Activated T-helper 9 cell treated with anti-CD3 and anti-CD28 coated beads, Interleukin-2, amount 50 U/mL, for 16 hours (primary cell): ENCODE data around the gene ZMYM4.
"Not testable (repeated sequence)": the region's sequence is repeated elsewhere in the genome, so short reads cannot be mapped to it uniquely, and the experiment has no call there.

ENCODE experiments used
- DNase-seq: peaks from one replicate; pipeline ENCODE4 v3.0.0-alpha.2; 2020; ENCODE audit warnings: low read depth

ZMYM4 gene

GRCh38 chr1:35454176-35454575 is 185.7 kb downstream of the ZMYM4 start:
- DNase-seq = no peak

GRCh38 chr1:35454616-35455015 is 186.1 kb downstream of the ZMYM4 start:
- DNase-seq = no peak

- no peak for DNase-seq
Observed at GRCh38 chr1:35460796-35461195, 192.3 kb downstream of the ZMYM4 start.

DNA sequence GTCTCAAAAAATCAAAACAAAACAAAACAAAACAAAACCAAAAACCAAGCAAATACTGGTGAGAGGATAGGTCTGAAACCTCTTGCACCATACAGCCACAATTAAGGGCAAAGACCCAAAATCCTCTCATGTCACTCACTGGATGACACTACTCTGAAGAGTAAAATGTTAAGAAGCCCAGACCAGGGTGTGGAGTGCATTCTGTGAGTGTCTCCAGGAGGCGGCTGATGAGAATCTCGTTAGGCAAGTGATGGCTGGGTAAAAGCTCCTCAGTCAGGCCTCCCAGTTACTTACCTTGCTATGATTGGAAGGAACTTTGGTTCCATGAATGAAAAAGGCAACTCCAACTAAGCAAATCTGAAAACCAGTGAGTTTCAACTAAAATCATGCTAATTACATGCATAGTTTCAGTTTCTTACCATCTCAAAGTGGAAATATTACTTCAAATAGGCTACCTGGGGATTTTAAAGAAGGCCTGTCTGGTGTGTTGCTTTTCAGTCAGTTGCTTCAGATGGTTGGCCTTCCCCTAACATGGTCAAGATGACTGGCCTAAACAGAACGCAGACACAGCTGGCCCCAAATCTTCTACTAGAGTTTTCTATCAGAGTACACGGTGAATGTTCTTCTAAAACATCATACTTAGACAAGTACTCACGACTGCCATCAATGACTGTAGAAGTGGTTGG is 193.6 kb downstream of the ZMYM4 start:
- no peak for DNase-seq

DNA sequence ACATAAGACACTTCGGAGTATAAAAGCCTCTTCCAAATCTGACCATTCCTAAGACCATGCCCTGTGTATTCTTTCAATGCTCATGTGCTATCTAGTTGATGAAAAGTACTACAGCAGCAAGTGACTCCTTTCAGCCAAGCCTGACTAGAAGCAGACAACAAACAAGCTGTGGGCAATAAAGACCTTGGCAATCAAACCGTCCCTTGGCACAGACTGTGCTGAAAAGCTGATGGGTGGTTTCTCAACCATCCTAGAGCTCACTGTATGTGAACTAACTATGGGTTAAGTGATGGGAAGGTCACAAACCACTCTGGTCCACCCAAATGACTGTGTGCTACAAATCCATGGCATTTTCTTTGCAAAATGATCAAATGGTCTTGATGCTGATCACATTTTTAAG is 194.7 kb downstream of the ZMYM4 start:
- no peak for DNase-seq

DNA sequence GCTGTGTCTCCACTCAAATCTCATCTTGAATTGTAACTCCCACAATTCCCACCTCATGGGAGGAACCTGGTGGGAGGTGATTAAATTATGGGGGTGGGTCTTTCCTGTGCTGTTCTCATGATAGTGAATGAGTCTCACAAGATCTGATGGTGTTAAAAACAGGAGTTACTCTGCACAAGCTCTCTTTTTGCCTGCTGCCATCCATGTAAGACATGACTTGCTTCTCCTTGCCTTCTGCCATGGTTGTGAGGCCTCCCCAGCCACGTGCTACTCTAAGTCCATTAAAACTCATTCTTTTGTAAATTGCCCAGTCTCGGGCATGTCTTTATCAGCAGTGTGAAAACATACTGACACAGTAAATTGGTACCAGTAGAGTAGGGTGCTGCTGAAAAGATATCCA is 195.2 kb downstream of the ZMYM4 start:
- DNase-seq = not testable (repeated sequence)

GRCh38 chr1:35466120-35466519 is 197.6 kb downstream of the ZMYM4 start:
- DNase-seq = no peak

DNA sequence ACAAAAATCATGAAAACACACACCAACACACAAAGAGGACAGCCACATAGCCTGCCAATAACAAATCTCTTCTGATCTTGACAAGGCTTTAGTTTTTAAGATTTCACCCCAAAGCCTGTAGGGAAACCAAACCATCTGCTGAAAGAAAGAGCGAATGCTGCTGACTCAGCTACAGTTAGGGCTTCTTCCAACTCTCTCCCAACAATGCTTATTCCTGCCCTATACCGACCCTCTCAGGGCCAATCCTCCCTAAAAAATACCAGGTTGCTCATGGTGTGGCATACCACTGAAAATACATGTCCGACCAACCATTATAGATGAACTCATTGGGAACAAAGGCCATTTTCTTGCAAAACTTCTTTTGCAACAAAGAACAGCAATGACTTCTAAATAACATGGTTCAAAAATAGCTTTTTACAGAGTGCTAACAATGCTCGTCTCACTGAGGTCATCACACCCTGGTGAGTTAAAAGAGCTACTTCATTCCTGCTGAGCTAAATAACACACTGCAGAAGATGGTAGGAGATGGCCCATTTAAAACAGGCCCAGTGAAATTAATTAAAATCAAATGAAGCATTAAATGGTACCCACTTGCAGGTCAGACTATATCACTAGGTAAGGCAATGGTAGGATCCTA is 202.6 kb downstream of the ZMYM4 start:
- no peak for DNase-seq
